Measurements from ENCODE around the gene BNC1.
"Not testable (repeated sequence)": the region's sequence is repeated elsewhere in the genome, so short reads cannot be mapped to it uniquely, and the experiment has no call there.

Gene BNC1

GRCh38 chr15:83230242-83230641 lies 54.2 kb downstream of the BNC1 start:
- no peak for DNase-seq

- no peak for DNase-seq
Observed at GRCh38 chr15:83225449-83225848, 59.0 kb downstream of the BNC1 start.

- not testable (repeated sequence) for DNase-seq
Observed at GRCh38 chr15:83221781-83222180, 62.7 kb downstream of the BNC1 start.

GRCh38 chr15:83219026-83219425 lies 65.4 kb downstream of the BNC1 start:
- no peak for DNase-seq

- DNase-seq, result no peak
Observed at GRCh38 chr15:83215306-83215705, 69.2 kb downstream of the BNC1 start.

GRCh38 chr15:83210619-83211018 lies 73.8 kb downstream of the BNC1 start:
- DNase-seq, result peak; percentile 14

GRCh38 chr15:83209333-83209732 lies 75.1 kb downstream of the BNC1 start:
- no peak for DNase-seq

GRCh38 chr15:83208367-83208661 lies 76.2 kb downstream of the BNC1 start:
- DNase-seq, result no peak

- peak; percentile 49 for DNase-seq
Observed at GRCh38 chr15:83207660-83208366, 76.7 kb downstream of the BNC1 start, which contains the start of gene HDGFL3. Gene HDGFL3, minus strand, starts transcription at chr15:83207823. Its CDS starts 409 bp downstream, at chr15:83207414.

- DNase-seq, result peak; percentile 14
Observed at GRCh38 chr15:83207009-83207659, 77.3 kb downstream of the BNC1 start.

- no peak for DNase-seq
Observed at GRCh38 chr15:83206526-83207008, 77.9 kb downstream of the BNC1 start.

All from NCI-H345 (cell line).